ENCODE data around the gene MRC2. TPM values are rescaled to one million over a fixed set of nuclear protein-coding genes. Genes with fewer than 3 reads are reported as not detected.
"Not testable (repeated sequence)": the region's sequence is repeated elsewhere in the genome, so short reads cannot be mapped to it uniquely, and the experiment has no call there.

The MRC2 gene
- total RNA-seq, 2 donors from 2014 or later = 57.5 to 60.6 TPM

- no peak for ATAC-seq
- intact Hi-C loops (cut with DNase I) = no loop called here
- no peak for DNase-seq
Observed at GRCh38 chr17:62605588-62605987, 21.9 kb upstream of the MRC2 start.

GRCh38 chr17:62611292-62611691 is 16.2 kb upstream of the MRC2 start:
- ATAC-seq = no peak
- intact Hi-C loops (cut with DNase I) = no loop called here
- no peak for DNase-seq

DNA sequence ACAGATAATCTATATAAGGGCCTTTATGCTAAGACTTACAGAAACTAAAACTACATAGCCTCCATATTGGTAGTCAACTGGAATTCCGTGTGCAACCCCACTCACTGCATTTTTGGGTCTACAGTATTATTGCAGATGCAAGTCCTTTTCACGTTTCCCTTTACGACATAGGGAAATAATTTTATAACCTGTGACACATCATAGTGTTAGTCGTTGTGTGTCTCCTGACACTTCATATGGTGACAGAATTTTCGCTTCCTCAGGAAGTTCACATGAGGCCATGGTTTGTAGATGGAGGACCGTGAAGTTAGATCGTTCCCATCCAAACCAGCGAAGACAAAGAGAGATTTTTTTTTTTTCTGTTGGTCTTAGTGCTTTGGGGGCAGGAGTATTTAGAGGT is 15.7 kb upstream of the MRC2 start:
- no peak for DNase-seq
- intact Hi-C loops (cut with DNase I) = no loop called here
- ATAC-seq = peak in 1 of 2 donors; percentile 5

DNA sequence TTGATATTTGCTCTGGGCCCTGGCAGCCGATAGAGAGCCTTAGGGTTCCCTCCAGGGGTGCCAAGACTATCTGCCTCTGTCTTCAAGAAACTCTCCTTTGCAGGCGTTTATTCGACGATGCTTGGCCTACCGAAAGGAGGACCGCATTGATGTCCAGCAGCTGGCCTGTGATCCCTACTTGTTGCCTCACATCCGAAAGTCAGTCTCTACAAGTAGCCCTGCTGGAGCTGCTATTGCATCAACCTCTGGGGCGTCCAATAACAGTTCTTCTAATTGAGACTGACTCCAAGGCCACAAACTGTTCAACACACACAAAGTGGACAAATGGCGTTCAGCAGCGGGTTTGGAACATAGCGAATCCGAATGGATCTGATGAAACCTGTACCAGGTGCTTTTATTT is 15.2 kb upstream of the MRC2 start:
- DNase-seq; intact Hi-C loops (cut with DNase I): not testable (repeated sequence)
- peak; percentile 52 to 79 for ATAC-seq

DNA sequence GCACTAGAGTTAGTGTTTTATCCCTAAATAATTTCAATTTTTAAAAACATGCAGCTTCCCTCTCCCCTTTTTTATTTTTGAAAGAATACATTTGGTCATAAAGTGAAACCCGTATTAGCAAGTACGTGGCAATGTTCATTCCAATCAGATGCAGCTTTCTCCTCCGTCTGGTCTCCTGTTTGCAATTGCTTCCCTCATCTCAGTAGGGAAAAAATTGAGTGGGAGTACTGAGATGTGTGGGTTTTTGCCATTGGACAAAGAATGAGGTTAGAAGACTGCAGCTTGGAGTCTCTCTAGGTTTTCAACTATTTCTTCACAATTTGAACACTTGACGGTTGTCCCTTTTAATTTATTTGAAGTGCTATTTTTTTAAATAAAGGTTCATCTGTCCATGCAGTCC is 14.4 kb upstream of the MRC2 start:
- peak in 1 of 2 donors; percentile 59 for ATAC-seq
- intact Hi-C loops (cut with DNase I); DNase-seq: not testable (repeated sequence)

DNA sequence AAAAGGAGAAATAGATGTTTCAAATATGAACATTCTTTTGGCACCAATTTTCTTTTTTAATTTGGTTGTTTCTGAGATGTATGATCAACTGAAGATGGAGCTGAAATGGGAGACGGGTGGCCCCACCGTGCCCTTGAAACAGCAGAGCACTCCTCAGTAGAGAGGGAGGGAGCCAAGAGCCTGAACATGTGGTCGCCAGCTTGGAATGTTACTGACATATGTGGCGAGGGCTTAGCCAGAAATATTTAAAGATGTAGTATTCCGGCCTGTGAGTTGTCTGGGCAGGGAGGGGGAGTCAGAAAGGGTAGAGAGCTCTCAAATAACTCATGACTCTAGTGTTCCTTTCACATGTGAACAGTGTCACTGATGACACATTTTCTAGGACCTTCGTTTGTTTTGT is 13.3 kb upstream of the MRC2 start:
- ATAC-seq (peak in 1 of 2 donors; percentile 43), DNase-seq (no peak)
- intact Hi-C loops (cut with DNase I) = no loop called here

- no peak for ATAC-seq
- intact Hi-C loops (cut with DNase I) = no loop called here
- DNase-seq = no peak
Observed at GRCh38 chr17:62615503-62615902, 12.0 kb upstream of the MRC2 start.

DNA sequence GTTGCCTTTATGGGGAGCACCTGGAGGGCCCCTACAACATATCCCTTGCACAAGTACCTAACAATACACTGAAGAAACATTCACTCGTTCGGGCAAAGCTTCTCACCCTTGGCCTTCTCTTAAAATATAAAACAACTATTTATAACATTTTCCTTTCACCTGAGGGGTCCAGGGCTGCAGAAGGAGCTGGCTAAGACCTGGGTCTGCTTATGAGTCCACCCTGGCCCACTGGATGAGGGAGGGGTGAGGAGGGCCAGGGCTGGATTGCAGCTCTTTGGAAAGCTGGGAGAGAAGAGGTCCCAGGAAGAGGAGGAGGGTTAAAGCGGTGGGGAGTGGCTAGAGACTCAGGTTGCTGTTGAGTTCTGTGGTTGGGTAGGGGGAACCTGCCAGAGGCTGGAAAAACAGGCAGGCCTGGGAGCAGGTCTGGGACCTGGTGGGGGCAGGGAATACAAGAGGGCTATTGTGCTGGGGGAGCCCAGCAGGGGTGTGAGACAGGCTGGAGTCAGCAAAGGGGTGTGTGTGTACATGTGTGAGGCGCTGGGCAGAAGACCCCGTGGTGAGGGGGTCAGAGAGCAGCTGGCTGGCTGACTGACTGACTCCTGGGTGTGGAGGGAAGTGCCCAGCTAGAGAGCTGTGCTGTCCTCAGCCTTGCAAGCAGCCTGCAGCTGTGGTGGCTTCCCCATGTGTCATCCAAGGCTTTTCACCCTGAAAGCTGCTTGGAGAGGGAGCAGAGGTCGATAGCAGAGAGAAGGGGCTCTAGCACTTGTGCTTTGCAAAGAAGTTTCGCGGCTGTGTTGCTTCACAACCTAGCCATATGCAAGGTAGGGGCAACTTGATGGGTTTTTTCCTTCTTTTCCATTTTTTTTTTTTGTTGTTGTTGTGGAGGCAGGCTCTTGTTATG is 10.2 kb upstream of the MRC2 start:
- intact Hi-C loops (cut with DNase I) = no loop called here
- DNase-seq (no peak), ATAC-seq (no peak)

- ATAC-seq = peak in 1 of 2 donors; percentile 13
- DNase-seq = no peak
- intact Hi-C loops (cut with DNase I) = no loop called here
Observed at GRCh38 chr17:62617894-62618472, 9.5 kb upstream of the MRC2 start.

DNA sequence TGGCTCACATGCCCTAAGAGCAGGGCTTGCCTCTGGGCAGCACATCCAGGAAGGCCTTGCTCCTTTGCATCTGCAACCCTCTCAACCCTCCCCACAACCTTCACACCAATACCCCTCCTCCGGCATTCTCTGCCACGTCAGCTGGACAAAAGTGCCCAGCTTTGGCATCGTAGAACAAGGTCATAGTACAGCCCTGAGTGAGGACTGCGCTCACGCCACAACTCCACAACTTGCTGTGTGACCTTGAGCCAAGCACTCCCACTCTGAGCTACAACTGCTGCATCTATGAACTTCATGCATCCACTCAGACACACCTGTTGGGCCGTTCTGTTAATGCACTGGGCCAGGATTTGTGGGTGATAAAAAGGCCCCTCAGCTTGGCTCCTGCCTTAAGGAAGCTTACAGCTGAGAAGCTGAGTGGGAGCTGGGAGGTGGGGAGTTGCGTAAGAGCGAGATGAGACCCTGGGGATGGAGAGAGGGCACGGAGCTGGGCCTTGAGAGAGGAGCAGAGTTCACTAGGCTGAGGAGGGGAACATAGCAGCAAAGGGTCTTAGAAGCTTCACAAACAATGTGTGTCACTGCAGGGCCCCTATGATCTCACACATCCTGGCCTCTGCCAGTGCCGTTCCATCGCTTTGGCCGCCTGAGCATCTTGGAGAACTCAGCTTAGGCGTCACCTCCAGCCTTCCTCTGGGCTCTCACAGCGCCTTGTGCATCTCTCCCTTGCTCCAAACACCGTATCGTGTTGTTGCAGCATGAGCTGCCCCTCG is 8.6 kb upstream of the MRC2 start:
- intact Hi-C loops (cut with DNase I) = no loop called here
- ATAC-seq (peak; percentile 25 to 48), DNase-seq (no peak)

DNA sequence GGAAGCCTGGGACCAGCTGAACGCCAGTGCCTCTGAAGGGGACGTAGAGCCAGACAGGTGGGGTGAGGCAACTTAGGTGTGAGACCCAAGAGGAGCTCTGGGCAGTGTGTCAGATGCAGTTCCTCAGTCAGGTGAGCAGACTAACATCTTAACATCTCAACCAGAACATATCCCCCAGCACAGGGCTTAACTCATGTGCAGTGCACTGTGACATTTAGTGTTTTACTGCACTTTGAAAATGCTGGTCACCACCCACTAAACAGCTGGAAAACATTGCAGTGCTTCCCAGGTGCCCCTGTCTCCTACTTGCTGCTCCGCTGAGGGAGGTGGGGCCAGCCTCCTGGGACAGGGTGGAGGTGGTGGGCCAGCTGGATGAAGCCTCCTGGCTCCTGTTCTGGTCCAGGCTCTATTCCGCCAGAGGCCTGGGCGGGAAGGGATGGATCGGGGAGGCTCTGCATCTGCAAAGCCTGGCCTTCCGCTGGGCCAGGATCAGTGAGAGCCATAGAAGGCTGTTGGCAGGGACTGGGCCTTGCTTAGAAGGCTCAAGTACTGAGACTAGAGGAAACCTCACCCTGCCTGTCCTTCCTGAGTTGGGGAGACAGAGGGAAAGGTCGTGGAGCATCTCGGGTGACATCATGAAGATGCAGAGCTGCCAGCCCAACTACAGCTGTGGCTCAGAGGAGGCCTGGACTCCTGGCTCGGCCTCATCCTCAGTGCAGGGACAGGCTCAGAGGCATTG is 7.9 kb upstream of the MRC2 start:
- peak in 1 of 2 donors; percentile 39 for ATAC-seq
- intact Hi-C loops (cut with DNase I) = no loop called here
- no peak for DNase-seq

DNA sequence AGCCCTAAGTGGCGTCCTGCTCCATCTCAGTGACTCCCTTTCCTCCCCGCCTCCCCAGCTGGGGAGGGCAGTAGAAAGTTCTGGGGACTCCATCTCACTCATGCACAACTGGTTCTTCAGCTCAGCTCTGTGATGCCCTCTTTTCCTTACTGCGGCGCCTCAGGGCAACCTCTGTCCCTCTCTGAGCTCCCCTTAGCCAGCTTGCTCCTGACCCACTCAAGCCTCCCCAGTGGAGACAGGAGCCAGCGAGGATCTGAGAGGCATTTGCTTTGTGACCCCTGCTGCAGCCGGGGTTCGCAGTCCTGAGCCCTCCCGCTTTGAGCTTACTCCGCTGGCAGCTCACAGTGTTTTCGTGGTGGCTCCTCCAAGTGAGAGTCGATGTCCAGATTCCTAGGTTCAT is 6.2 kb upstream of the MRC2 start:
- ATAC-seq (no peak), DNase-seq (no peak)
- intact Hi-C loops (cut with DNase I) = no loop called here

GRCh38 chr17:62625184-62625869 is 2.1 kb upstream of the MRC2 start:
- no peak for DNase-seq
- ATAC-seq = no peak
- intact Hi-C loops (cut with DNase I) = no loop called here

DNA sequence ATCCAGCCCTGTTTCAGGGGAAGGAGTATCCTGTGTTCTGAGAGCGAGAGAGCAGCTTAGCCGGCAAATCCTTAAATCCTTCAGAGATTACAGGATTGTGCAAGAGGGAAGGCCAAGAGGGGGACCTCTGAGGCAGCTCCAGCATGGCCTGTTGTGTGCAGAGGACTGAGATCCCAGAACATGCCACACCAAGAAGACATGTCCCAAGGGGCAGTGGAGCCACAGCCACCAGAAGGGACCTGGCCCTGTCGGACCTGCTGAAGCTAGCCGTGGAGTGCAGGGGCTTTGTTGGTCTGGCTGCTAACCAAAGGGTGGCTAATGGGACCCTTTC is 1.6 kb upstream of the MRC2 start:
- intact Hi-C loops (cut with DNase I) = no loop called here
- ATAC-seq = no peak
- DNase-seq = no peak

DNA sequence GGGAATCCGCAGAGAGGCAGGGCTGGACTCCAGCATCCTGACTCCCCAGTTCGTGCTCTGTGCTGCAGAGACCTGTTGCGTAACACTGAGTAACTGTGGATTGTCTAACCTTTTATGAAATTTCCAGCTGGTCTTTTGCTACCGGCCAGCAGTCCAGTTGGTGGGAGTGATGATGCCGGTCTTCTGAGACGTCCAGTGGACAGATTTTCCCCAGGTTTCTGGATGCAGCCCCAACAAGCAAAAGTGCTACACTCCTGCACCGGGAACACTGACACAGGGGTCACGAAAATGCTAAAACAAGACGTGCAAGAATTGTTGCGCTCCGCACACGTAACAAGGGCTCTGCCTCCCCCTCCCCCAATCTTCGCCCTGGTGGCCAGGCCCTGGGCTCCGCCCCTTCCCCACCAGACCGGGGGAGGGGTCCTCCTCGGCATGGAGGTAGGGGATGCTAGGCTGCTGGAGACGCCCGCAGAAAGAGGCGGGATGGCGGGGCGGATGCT is 701 bp upstream of the MRC2 start:
- DNase-seq = peak; percentile 64
- ATAC-seq = peak; percentile 60 to 61
- intact Hi-C loops (cut with DNase I) = no loop called here

GRCh38 chr17:62627904-62628633 is 599 bp downstream of the MRC2 start:
- ATAC-seq = peak; percentile 21 to 27
- DNase-seq = peak; percentile 70
- intact Hi-C loops (cut with DNase I) = no loop called here

DNA sequence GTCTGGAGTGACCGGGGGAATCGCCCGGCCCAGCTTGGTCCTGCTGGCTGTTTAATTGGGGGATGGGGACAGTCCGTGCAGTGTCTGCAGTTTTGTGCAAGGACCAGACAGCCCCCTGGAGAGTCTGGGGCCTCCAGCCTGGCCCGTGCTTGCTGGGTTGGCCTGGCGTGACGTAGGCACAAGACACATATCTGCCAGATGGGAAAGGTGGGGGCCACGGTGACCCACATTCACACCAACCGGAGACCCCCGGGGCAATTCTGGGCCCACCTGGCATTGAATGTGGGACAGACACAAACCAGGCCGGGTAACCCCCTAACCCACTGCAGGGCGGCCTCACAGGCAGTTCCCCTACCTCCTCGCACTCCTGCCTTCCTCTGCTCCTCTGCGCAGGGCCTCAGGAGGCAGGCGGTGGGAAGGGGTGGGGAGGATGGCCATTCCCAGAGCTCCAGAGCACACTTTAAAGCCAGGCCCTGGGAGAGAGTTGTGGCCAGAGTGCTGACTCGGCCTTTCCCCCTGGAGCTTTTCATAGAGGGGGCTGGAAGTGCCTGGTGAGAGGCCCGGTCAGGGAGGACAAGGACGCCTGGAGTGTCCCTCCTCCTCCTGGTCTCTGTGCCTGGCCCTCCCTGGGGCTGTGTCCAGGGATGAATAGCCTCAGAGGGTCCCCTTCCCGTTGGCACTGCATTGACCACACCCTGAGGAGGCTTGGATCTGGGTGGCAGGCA is 1.5 kb downstream of the MRC2 start:
- ATAC-seq = peak; percentile 8 to 14
- DNase-seq = peak; percentile 62
- intact Hi-C loops (cut with DNase I) = no loop called here

Data from left cardiac atrium (tissue), 4 donors.